Stimulated activated CD4-positive, alpha-beta T cell treated with anti-CD3 and anti-CD28 coated beads, Interleukin-12 subunit alpha, Interleukin-12 subunit beta, amount 100 ng/mL, for 4 hours (primary cell): ENCODE measurements around the gene TAC3.
"Not testable (repeated sequence)": the region's sequence is repeated elsewhere in the genome, so short reads cannot be mapped to it uniquely, and the experiment has no call there.

Experiments
- DNase-seq: peaks from one replicate; pipeline ENCODE4 v3.0.0-alpha.2; 2020

Gene TAC3

DNA sequence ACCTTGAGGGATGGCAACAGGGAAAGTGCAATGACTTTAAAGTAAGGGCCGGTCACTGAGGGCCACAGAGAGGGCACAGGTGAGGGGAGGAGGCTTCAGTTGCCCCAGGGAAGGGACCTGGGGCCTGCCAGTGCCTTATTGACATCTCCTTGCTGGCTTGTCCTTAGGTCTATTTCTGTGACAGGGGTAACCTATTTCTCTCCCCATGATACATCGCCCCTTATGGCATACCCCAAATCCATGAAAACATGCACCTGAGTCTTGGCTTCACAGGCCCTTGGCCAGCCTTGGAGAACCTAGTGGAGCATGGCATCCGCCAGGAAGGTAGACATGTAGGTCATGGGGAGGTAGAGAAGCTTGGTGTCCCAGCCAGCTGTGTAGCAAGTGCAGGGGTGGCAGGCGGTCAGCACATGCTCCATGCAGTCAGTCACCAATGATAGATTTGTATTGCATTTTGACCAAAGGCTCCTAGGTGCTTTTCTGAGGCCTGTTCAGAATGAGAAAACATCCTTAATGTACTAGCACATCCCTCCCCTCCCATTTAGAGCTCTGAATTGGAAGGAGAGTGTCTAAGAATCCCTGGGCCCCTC lies 35.3 kb downstream of the TAC3 start:
- DNase-seq, result no peak

DNA sequence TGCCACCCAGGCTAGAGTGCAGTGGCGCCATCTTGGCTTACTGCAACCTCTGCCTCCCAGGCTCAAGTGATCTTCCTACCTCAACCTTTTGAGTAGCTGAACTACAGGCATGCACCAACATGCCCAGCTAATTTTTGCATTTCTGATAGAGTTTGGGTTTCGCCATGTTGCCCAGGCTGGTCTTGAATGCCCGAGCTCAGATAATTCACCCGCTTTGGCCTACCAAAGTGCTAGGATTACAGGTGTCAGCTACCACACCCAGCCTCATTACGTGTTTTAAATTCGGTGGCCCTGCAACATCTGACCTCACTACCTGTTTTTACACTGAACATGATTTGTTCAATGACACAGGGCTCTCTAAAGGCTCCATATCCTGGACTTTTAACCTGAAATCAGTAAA lies 36.1 kb downstream of the TAC3 start:
- no peak for DNase-seq

DNA sequence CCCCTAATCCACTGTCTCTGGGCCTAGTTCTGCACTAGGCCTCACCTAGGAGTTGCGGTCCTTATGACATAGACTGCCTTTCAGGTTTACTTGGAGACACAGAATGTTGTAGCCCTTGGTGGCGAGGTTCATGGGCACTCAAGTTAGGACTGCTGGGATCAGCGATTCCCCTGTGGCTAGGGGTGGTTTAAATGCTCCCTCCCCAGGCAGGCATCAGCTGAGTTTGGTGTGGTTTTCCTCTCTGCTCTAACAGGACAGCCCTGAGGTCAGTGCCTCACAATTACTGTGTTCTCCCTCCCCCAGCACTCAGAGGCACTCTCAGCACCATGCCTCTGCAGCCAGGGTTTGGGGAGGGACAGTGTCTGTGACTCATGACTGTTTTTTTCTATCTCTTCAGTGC lies 36.7 kb downstream of the TAC3 start:
- no peak for DNase-seq

DNA sequence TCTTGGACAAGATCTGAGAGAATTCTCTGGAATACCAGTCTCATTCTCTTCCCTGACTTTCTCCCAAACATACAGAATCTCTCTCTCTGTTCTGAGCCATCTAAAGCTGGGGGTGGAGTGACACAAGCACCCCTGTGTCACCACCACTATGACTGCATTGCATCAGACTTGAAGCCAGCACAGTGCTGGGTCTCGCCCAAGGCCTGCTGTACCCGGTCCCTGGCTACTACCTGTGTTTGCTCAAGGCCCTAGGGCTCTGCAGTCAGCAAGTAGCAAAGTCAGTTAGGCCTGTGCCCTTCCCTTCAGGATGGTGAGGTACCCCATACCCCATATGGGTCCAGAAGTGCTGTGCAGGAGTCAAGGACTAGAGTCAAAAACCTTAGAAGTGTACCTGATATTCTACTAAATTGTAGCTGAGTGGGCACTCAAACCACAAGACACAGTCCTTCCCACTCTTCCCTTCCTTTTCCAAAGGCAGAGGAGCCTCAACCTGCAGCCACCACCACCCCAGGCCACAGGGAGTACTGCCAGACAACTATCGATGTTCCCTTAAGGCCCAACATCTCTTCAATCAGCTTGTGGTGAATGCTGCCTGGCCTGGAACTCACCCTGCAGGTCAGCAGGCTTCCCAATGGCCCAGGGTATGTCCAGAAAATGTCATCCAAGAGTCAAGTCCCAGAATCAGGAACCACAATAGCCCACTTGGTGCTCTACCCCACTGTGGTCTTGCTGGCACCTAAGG lies 37.8 kb downstream of the TAC3 start:
- DNase-seq, result no peak

DNA sequence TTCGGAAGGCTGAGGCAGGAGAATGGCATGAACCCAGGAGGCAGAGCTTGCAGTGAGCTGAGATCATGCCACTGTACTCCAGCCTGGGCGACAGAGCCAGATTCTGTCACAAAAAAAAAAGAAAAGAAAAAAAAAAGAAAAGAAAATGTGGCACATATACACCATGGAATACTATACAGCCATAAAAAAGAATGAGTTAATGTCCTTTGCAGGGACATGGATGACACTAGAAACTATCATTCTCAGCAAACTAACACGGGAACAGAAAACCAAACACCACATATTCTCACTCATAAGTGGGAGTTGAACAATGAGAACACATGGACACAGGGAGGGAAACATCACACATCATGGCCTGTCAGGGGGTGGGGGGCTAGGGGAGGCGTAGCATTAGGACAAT lies 39.0 kb downstream of the TAC3 start:
- not testable (repeated sequence) for DNase-seq

DNA sequence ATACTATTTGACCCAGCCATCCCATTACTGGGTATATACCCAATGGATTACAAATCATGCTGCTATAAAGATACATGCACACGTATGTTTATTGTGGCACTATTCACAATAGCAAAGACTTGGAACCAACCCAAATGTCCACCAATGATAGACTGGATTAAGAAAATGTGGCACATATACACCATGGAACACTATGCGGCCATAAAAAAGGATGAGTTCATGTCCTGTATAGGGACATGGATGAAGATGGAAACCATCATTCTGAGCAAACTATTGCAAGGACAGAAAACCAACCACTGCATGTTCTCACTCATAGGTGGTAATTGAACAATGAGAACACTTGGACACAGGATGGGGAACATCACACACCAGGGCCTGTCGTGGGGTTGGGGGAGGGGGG lies 42.1 kb downstream of the TAC3 start:
- DNase-seq, result not testable (repeated sequence)

DNA sequence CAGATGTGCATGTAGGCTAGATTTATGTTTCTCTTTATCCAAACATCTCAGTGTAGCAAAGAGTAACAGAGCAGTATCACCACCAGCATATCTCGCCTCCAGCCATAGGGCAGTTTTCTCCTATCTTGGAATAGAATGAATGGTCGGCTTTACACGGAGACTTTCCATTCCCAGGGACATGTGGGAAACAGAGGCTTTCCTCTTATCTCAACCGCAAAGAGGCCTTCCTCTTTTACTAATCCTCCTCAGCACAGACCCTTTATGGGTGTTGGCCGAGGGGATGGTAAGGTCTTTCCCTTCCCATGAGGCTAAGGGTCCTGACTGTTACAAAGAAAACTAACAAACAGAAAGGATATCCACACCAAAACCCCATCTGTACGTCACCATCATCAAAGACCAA lies 47.4 kb downstream of the TAC3 start:
- DNase-seq, result not testable (repeated sequence)

DNA sequence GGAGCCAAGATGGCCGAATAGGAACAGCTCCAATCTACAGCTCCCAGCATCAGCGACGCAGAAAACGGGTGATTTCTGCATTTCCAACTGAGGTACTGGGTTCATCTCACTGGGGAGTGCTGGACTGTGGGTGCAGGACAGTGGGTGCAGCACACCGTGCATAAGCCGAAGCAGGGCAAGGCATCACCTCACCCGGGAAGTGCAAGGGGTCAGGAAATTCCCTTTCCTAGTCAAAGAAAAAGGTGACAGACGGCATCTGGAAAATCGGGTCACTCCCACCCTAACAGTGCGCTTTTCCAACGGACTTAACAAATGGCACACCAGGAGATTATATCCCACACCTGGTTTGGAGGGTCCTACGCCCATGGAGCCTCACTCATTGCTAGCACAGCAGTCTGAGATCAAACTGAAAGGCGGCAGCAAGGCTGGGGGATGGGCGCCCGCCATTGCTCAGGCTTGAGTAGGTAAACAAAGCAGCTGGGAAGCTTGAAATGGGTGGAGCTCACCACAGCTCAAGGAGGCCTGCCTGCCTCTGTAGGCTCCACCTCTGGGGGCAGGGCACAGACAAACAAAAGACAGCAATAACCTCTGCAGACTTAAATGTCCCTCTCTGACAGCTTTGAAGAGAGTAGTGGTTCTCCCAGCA lies 50.2 kb downstream of the TAC3 start:
- not testable (repeated sequence) for DNase-seq

DNA sequence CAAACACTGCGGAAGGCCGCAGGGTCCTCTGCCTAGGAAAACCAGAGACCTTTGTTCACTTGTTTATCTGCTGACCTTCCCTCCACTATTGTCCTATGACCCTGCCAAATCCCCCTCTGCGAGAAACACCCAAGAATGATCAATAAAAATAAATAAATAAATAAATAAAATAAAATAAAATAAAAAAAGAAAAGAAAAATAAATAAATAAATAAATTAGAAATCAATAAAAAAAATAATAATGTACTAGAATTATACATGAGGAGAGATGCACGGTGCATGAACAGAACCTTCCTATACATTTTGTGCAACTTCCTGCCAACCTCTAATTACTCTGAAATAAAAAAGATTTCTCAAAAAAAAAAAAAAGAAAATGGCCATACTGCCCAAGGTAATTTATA lies 51.2 kb downstream of the TAC3 start:
- not testable (repeated sequence) for DNase-seq

DNA sequence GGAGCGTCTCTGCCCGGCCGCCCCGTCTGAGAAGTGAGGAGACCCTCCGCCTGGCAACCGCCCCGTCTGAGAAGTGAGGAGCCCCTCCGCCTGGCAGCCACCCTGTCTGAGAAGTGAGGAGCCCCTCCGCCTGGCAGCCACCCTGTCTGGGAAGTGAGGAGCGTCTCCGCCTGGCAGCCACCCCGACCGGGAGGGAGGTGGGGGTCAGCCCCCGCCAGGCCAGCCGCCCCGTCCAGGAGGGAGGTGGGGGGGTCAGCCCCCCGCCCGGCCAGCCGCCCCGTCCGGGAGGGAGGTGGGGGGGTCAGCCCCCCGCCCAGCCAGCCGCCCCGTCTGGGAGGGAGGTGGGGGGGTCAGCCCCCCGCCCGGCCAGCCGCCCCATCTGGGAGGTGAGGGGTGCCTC lies 52.8 kb downstream of the TAC3 start:
- DNase-seq, result not testable (repeated sequence)

DNA sequence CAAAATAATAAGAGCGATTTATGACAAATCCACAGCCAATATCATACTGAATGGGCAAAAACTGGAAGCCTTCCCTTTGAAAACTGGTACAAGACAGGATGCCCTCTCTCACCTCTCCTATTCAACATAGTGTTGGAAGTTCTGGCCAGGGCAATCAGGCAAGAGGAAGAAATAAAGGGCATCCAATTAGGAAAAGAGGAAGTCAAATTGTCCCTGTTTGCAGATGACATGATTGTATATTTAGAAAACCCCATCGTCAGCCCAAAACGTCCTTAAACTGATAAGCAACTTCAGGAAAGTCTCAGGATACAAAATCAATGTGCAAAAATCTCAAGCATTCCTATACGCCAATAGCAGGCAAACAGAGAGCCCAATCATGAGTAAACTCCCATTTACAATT lies 54.1 kb downstream of the TAC3 start:
- DNase-seq, result not testable (repeated sequence)
